GM12873 (cell line): ENCODE measurements around the gene TLR3.

Experiments used
- TF ChIP-seq, protein P1 (sequence below): IDR thresholded peaks from 2 replicates; pipeline ENCODE4 v1.5.1; 2012; ENCODE audit warnings: low read depth, mild to moderate bottlenecking, moderate library complexity, low read length, control low read depth; ENCODE audit not compliant: insufficient read depth; ENCODE audit errors: missing control alignments

The TLR3 gene

DNA sequence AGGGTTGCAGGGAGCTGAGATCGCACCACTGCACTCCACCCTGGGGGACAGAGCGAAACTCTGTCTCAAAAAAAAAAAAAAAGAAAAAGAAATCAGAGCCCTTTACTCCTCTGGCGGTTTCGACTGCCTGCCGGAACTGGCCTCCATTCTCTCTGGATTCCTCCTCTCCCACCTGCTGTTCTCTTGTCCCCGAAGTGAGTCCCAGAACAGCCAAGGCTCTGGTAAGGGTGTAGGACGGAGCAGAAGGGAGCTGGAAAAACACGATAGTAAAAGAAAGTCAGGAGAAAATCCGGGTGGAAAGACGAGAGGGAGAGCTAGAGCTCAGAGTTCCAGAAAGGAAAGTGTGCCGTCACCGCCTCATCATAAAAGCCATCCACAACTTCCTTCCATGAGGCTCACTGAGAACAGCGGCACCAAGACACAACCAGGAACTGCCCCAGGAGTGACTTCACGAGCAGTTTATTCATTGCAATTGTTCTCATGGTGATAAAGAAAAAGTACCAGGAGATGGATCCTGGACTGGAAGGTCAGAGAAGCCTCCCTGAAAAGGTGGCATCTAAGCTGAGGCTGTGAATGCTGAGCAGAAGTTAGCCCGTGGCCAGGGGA is 12.3 kb downstream of the TLR3 start:
- TF ChIP-seq, protein P1, sequence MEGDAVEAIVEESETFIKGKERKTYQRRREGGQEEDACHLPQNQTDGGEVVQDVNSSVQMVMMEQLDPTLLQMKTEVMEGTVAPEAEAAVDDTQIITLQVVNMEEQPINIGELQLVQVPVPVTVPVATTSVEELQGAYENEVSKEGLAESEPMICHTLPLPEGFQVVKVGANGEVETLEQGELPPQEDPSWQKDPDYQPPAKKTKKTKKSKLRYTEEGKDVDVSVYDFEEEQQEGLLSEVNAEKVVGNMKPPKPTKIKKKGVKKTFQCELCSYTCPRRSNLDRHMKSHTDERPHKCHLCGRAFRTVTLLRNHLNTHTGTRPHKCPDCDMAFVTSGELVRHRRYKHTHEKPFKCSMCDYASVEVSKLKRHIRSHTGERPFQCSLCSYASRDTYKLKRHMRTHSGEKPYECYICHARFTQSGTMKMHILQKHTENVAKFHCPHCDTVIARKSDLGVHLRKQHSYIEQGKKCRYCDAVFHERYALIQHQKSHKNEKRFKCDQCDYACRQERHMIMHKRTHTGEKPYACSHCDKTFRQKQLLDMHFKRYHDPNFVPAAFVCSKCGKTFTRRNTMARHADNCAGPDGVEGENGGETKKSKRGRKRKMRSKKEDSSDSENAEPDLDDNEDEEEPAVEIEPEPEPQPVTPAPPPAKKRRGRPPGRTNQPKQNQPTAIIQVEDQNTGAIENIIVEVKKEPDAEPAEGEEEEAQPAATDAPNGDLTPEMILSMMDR: no peak

DNA sequence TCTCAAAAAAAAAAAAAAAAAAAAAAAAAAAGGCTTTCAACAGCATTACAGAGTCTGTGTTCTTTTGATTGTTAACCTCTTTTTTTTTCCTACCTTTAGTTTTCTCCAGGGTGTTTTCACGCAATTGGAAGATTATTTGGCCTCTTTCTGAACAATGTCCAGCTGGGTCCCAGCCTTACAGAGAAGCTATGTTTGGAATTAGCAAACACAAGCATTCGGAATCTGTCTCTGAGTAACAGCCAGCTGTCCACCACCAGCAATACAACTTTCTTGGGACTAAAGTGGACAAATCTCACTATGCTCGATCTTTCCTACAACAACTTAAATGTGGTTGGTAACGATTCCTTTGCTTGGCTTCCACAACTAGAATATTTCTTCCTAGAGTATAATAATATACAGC is 13.3 kb downstream of the TLR3 start:
- TF ChIP-seq, protein P1: no peak

DNA sequence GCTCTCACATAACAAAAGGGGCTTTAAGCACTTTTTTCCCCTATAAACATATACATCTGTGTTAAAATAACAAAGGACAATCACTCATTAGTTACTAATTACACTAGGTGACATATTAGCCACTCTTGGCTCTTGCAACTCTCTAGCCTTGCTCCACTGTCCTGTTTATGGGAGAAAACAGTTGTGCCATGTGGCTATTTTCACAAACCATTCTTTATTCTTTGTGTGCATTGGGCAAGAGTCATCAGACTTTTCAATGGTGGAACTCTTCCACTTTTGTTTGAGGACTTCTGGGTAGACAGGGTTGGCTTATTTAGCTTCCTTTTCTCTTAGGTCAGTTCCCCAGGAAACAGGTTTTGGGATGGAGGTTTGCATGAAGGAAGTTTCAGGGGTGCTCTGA is 19.6 kb downstream of the TLR3 start:
- TF ChIP-seq, protein P1: no peak

DNA sequence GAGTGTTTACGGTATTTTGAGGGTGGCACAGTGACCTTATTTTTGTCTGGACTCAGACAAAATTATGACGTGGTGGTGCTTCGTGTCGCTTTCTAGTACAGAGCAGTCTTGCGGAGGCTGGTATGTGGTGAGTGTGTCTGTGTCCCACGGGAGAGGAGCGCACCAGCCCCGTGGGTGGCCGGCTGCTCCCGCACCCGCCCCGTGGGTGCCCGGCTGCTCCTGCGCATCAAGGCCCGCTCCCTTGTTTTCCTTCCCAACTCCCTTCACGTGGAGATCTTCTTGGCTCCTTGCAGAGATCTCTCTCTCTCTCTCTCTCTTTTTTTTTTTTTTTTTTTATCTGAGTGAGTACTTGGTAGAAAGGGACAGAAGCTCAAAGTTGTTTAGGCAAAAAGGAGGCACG is 23.3 kb downstream of the TLR3 start:
- TF ChIP-seq, protein P1: no peak

DNA sequence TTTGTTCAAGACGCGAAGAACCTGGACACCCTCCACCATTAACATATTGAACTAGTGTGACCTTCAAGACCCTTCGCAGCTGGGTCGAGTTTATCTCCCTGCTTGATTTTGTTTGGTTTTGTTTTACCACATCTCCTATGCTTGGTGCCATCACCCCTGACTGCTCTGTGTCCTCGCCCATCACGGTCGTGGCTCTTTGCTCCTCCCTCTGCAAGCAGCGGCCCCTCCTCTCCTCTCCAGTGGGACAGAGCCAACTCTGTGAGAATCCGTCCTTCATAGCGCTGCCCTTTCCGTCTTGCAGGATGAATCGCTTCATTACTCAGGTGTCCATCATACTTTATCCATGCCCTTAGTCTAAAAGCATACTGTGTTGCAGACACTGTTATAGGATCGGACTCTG is 26.4 kb downstream of the TLR3 start:
- TF ChIP-seq, protein P1: no peak

DNA sequence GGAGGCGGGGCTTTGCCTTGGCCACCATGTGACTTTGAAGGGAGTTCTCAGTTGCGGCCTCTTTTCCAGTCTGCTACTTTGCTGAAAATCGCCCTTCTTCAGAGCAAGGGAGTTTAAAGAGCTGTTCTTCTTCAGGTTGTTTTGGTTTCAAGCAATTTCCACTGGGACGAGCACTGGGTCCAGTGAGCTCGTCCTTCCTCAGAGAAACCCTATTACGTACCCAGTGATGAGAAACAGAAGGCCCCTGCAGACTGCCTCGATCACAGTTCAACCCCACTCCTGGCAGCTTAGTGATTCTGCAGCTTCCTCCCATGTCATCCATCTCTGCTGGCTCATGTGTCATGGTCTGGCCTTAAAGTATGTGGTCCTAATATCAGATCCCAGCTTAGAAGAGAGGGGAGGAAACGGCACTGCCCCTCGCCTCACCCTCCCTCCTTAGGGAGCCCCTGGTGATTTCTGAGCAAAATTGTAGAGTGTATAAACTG is 27.8 kb downstream of the TLR3 start:
- TF ChIP-seq, protein P1: no peak

DNA sequence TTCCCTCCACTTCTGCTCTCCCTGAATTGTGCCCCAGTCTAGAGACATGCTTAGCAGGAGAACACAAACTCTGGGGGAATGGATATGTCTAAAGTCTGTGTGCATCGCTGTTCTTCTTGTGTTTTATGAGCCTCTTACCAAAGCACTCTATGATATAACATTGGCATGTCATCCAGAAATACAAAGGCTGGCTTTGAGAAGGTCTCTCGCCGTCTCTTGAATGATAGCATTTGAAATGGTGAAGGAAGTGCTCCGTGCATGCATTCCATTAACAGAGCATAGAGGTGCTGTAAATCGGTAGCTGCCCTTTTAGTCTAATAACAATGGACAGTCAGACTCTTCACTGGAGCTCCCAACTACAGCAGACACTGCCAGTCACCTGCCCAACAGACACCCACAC is 28.4 kb downstream of the TLR3 start:
- TF ChIP-seq, protein P1: no peak
